Body of pancreas (tissue), 4 donors: ENCODE results near the gene CCL7.

Source experiments
- POLR2A ChIP-seq, 3 donors: fragments of 450-650 bp; IDR thresholded peaks; one replicate each; pipeline ENCODE4 v1.6.1; 2016; ENCODE audit warnings: antibody characterized with exemption in 3 of 3, mild to moderate bottlenecking in 2 of 3
- TF ChIP-seq, protein P1 (sequence below), 7 experiments: fragments of 450-650 bp in 4 of 7; fragments of 200-600 bp in 3 of 7; sonication (generic) in 3 of 7; IDR thresholded peaks; one replicate each; pipeline ENCODE4 v1.5.1; 2016 to 2019; ENCODE audit warnings: antibody characterized with exemption in 7 of 7

GRCh38 chr17:34241062-34241461 lies 29.0 kb upstream of the CCL7 start:
- no peak for TF ChIP-seq POLR2A (IDR thresholded peaks at IDR 0.05)
- TF ChIP-seq, protein P1, sequence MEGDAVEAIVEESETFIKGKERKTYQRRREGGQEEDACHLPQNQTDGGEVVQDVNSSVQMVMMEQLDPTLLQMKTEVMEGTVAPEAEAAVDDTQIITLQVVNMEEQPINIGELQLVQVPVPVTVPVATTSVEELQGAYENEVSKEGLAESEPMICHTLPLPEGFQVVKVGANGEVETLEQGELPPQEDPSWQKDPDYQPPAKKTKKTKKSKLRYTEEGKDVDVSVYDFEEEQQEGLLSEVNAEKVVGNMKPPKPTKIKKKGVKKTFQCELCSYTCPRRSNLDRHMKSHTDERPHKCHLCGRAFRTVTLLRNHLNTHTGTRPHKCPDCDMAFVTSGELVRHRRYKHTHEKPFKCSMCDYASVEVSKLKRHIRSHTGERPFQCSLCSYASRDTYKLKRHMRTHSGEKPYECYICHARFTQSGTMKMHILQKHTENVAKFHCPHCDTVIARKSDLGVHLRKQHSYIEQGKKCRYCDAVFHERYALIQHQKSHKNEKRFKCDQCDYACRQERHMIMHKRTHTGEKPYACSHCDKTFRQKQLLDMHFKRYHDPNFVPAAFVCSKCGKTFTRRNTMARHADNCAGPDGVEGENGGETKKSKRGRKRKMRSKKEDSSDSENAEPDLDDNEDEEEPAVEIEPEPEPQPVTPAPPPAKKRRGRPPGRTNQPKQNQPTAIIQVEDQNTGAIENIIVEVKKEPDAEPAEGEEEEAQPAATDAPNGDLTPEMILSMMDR (IDR thresholded peaks at IDR 0.05) = no peak
